ENCODE results near the gene TTC12.

Gene TTC12

DNA sequence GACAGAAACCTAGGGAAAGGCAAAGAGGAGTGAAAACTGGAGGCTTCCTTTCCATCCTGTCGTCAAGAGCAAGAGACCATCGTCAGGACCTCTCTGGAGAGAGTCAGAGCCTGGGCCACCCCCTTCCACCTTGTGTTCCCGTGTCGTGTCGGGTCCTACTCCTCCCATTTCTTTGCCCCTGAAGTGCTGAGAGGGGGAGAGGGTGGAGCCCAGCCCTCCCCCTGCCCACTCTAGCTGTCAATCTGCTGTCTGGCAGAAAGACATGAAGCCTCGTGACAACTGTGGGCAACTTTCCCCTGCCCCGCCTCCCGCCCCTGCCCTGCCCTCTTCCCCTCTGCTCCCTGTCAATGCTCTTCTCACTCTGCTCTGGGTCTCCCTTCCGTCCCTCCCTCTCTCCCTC is 93.8 kb downstream of the TTC12 start:
- no peak for DNase-seq

DNA sequence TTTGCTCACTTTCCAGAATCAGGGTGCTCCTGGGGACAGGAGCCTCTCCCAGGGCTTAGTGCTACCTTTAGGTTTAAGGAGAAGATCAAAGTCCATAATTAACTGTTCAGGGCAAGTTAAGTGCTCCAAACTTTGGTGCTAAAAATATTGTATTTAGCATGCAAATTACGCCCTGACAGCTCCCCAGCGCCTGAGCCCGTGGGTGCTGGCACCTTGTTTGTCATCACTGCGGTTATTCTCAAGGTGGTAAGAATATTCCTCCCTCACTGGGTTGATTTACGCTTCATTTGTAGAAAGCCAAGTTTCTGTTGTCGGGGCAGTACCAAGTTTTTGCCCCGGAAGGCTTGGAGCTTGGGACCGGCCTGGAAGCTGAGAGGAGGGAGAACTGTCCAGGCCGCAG is 94.5 kb downstream of the TTC12 start:
- DNase-seq: no peak

DNA sequence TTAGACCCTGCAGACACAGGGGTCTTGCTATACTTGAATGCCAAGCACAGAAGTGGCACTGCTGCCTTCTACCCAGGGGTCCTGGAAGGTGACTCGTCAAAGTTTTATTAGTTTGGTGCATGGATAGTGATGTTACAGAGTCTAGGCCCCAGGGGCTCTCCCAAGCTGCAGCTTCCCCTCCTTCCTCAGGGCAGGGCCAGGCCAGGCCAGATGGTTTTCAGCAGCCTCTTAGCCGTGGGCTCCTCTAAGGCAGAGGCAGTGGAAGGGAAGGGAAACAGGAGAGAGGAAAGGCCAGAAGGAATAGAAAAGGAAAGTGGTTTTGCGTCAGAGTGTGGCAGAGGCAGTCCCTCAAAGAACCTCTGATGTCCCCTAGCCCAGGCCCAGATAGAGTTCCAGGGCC is 95.1 kb downstream of the TTC12 start:
- no peak for DNase-seq

DNA sequence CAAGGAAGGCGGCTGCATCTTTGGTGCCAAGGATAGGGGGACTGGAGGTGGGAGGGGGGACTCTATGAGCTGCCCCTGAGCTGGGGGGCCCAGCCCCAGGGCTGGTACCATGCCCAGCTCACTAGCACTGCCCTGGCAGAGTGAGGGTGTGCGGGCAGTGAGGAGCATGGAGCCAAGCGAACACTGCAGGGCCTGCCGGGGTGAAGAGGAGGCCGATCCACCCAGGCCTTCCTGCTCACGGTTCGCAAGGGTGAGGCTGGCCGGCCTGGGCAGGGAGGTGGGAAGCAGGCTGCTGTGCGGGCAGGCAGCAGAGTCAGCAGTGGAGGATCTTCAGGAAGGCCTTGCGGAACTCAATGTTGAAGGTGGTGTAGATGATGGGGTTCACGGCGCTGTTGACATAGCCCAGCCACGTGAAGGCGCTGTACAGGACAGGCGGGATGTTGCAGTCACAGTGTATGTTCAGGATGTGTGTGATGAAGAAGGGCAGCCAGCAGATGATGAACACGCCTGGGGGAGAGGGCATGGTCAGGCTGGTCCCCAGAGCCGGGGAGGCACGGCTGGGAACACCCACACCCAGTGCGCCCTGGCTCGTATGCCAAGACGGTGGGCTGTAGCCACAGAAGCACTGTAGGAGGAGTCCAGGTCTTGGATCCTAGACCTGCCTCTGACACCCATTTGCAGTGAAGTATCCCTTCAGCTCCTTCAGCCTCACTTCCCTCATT is 96.2 kb downstream of the TTC12 start:
- no peak for DNase-seq

DNA sequence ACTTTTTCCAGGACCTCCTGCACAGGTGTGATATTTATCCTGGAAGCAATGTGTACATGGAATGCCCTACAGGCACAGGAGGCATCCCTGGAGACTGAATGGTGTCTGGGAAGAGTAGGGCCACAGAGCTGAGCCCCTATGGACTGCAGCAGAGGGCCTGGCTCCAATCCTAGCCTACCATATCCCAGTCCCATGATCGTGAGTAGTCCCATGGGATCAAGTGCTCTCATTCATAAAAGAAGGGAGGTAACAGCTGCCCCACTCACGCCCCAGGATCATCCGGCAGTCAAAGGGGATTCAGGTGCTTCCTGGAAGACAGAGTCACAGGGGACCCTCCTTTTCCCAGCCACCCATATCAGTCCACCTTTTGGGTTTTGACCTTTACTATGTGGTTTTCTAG is 97.2 kb downstream of the TTC12 start:
- no peak for DNase-seq

DNA sequence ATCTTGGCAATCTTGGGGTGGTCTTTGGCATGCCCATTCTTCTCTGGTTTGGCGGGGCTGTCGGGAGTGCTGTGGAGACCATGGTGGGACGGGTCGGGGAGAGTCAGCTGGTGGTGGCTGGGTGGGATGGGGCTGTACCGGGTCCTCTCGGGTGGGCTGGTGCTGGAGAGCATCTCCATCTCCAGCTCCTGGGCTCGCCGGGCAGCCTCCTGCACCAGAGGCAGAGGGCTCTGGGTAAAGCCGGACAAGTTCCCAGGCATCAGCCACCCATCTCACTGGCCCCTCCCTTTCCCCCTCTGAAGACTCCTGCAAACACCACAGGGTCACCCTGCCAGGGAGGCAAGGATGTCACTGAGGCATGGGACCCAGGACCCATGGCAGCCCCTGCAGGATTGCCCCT is 98.3 kb downstream of the TTC12 start:
- DNase-seq: no peak

DNA sequence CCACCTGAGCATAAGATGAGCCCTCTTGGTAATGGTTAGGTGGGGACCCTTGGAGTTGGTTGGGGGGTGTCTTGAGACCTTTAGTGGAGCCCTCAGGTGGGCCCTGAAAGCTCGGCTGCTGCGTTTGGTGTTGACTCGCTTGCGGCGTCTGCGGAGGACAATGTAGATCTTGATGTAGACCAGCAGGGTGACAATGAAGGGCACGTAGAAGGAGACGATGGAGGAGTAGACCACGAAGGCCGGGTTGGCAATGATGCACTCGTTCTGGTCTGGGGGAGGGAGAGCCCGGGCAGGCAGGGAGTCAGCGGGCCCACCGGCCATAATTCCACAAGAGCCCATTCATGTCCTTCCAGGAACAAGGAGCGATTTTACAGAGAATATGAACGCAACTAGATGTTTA is 101.0 kb downstream of the TTC12 start:
- DNase-seq: no peak
